Measurements from ENCODE around the gene PAK6.

Gene PAK6

DNA sequence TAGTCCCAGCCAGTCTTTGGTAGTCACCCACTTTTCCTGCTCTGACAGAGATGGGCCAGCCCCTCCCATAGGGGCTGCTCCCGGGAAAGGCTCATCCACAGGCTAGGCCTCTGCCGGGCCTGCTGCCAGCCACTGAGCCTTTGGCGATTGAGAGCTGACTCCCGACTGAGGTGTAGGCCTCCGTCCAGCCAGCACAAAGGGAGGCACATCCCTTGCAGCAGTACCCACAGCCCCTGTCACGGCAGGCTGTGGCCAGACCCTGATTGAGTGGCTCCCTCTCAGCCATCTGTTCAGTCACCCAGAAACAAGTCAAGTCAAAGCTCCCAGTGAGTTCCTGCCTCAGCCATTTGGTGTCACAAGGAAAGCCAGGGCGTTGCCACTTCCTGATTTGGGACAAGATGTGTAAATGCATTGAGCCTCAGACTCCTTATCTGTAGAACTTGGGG lies 6.2 kb upstream of the PAK6 start:
- in situ Hi-C loops (cut with MboI; ENCODE audit: low pct_unique_long_range_greater_than_20kb, low sequenced_read_pairs, unreplicated experiment) = no loop called here
- no peak for DNase-seq (ENCODE audit: low spot score)
- TF ChIP-seq, protein P1, sequence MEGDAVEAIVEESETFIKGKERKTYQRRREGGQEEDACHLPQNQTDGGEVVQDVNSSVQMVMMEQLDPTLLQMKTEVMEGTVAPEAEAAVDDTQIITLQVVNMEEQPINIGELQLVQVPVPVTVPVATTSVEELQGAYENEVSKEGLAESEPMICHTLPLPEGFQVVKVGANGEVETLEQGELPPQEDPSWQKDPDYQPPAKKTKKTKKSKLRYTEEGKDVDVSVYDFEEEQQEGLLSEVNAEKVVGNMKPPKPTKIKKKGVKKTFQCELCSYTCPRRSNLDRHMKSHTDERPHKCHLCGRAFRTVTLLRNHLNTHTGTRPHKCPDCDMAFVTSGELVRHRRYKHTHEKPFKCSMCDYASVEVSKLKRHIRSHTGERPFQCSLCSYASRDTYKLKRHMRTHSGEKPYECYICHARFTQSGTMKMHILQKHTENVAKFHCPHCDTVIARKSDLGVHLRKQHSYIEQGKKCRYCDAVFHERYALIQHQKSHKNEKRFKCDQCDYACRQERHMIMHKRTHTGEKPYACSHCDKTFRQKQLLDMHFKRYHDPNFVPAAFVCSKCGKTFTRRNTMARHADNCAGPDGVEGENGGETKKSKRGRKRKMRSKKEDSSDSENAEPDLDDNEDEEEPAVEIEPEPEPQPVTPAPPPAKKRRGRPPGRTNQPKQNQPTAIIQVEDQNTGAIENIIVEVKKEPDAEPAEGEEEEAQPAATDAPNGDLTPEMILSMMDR (IDR thresholded peaks at IDR 0.05; ENCODE audit: extremely low read depth, insufficient read depth, missing control alignments) = no peak

DNA sequence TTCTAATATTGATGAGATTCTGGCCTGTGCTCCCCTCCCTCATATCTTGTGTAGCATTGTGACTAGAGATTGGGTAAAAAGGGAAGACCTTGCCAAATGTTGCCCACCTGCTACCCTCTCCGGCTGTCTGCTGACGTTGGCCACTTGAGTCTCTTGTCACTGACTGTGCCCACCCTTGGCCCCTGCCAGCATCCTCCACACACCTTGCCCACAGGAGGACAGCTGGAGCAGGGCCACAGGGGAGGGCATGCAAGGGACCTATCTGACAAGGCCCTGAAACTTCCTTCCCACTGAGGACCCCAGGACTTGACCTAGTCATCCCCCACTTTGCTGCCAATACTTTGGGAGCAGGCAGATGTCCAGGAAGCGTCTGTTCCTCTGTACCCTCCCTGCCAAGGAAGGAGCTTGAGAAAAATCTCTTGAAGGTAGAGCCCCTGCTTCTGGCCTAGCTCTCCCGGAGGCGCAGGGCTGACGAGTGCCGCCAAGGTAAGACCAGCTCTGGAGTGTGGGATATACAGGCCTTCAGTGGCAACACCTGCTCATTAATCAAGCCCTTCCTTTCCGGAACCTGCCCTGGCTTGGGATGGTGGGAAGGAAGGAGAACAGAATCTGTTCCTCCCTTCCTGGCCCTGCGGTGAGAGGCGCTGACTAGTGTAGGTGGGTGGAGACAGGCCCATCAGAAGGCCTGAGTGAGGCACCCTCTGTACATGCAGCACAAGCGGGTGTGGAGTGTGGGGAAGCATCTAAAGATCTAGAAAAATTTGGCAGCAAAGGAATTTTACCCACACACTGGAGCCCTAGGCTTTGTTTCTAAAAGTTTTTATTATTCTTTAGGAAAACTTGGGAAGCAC lies 4.9 kb upstream of the PAK6 start:
- in situ Hi-C loops (cut with MboI; ENCODE audit: low pct_unique_long_range_greater_than_20kb, low sequenced_read_pairs, unreplicated experiment) = no loop called here
- TF ChIP-seq, protein P1 (IDR thresholded peaks at IDR 0.05; ENCODE audit: extremely low read depth, insufficient read depth, missing control alignments) = no peak
- no peak for DNase-seq (ENCODE audit: low spot score)

DNA sequence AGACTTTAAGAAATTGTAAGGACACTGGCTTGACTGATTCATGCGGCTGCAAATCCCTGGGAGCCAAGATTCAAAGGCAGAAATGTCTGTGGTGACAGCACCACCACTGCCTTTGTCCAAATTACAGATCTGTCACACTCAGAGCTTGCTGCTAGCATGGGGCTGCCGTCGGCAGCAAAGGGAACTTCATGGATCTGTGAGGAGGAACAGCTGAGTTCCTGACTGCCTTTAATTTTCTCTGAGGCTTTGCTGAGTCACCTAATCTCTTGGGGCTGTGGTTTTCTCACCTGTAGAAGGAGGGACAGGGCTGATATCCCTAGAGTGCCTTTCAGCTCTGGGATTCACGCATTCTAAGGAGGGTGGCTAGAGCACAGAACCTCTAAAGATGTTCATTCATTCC lies 4.1 kb upstream of the PAK6 start:
- TF ChIP-seq, protein P1 (IDR thresholded peaks at IDR 0.05; ENCODE audit: extremely low read depth, insufficient read depth, missing control alignments) = no peak
- in situ Hi-C loops (cut with MboI; ENCODE audit: low pct_unique_long_range_greater_than_20kb, low sequenced_read_pairs, unreplicated experiment) = no loop called here
- peak; percentile 20 for DNase-seq (ENCODE audit: low spot score)

DNA sequence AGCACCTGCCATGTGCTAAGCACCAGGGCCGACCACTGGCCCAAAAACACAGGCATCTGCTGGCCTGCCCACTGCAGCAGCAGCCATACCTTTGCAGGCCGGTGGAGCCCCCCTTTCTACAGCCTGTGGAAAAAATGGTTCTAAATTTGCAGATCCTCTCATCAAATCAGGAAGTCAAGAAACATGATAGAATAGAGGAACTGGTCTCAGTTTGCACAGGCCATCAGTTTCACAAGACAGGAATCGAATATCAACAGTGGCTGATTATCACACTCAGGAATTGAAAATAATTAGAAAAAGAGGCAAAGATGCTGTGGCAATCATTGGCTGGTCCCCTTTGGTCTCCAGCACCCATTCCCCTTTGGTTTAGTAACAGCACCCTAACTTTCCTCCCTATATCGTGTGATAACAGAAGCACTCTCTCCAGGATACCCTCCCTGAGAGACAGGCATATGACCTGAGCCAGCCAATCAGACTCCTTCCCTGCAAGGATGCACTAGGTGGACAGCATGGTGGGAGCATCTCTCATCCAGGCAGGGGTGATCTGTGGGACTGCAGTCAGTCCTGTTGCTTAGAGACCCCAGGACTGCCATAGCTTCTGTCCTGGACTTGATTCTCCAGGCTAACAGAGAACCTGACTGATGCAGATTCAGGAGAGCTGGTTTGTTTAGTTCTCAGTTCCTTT lies 3.5 kb upstream of the PAK6 start:
- in situ Hi-C loops (cut with MboI; ENCODE audit: low pct_unique_long_range_greater_than_20kb, low sequenced_read_pairs, unreplicated experiment) = no loop called here
- TF ChIP-seq, protein P1 (IDR thresholded peaks at IDR 0.05; ENCODE audit: extremely low read depth, insufficient read depth, missing control alignments) = no peak
- peak; percentile 24 for DNase-seq (ENCODE audit: low spot score)

GRCh38 chr15:40239404-40239692 lies 485 bp downstream of the PAK6 start:
- no peak for DNase-seq (ENCODE audit: low spot score)
- TF ChIP-seq, protein P1 (IDR thresholded peaks at IDR 0.05; ENCODE audit: extremely low read depth, insufficient read depth, missing control alignments) = no peak
- in situ Hi-C loops (cut with MboI; ENCODE audit: low pct_unique_long_range_greater_than_20kb, low sequenced_read_pairs, unreplicated experiment) = no loop called here

- in situ Hi-C loops (cut with MboI; ENCODE audit: low pct_unique_long_range_greater_than_20kb, low sequenced_read_pairs, unreplicated experiment) = no loop called here
- TF ChIP-seq, protein P1 (IDR thresholded peaks at IDR 0.05; ENCODE audit: extremely low read depth, insufficient read depth, missing control alignments) = no peak
- peak; percentile 34 for DNase-seq (ENCODE audit: low spot score)
Measured at GRCh38 chr15:40239693-40240618, 1.1 kb downstream of the PAK6 start.
